Measurements from ENCODE around the gene EHBP1. TPM values are rescaled to one million over a fixed set of nuclear protein-coding genes. Genes with fewer than 3 reads are reported as not detected.
"Not testable (repeated sequence)": the region's sequence is repeated elsewhere in the genome, so short reads cannot be mapped to it uniquely, and the experiment has no call there.

Gene EHBP1
- total RNA-seq, 1 experiment from 2014 or later = 14.3 TPM

GRCh38 chr2:62687636-62688035 lies 17.9 kb upstream of the EHBP1 start:
- Histone ChIP-seq H3K9me3 (no peaks in the 10 kb centered on the region), H3K4me3 (no peak overlapping the region), H3K36me3 (no peaks in the 10 kb centered on the region), H3K27me3 (no peaks in the 10 kb centered on the region; the same call in 1 of the 2 replicates)
- DNase-seq = no peak

GRCh38 chr2:62688771-62689170 lies 16.7 kb upstream of the EHBP1 start:
- no peaks in the 10 kb centered on the region for H3K9me3 ChIP-seq
- no peaks in the 10 kb centered on the region; the same call in 1 of the 2 replicates for H3K27me3 ChIP-seq
- H3K4me3 ChIP-seq = no peak overlapping the region
- no peaks in the 10 kb centered on the region for H3K36me3 ChIP-seq
- no peak for DNase-seq

GRCh38 chr2:62691186-62691585 lies 14.3 kb upstream of the EHBP1 start:
- no peaks in the 10 kb centered on the region for H3K36me3 ChIP-seq
- no peaks in the 10 kb centered on the region; the same call in 1 of the 2 replicates for H3K27me3 ChIP-seq
- no peak for DNase-seq
- no peaks in the 10 kb centered on the region for H3K9me3 ChIP-seq
- H3K4me3 ChIP-seq = no peak overlapping the region

GRCh38 chr2:62692225-62692624 lies 13.3 kb upstream of the EHBP1 start:
- no peaks in the 10 kb centered on the region for H3K9me3 ChIP-seq
- no peaks in the 10 kb centered on the region for H3K36me3 ChIP-seq
- no peak overlapping the region for H3K4me3 ChIP-seq
- DNase-seq = no peak
- H3K27me3 ChIP-seq = no peaks in the 10 kb centered on the region; the same call in 1 of the 2 replicates

- no peak for DNase-seq
- Histone ChIP-seq H3K9me3 (no peaks in the 10 kb centered on the region), H3K27me3 (no peaks in the 10 kb centered on the region), H3K36me3 (no peaks in the 10 kb centered on the region), H3K4me3 (no peak overlapping the region)
These were observed 6.9 kb upstream of the EHBP1 start for GRCh38 chr2:62698653-62699052.

- peak overlapping the region; percentile 73 for H3K4me3 ChIP-seq
- H3K27me3 ChIP-seq = no peaks in the 10 kb centered on the region
- H3K36me3 ChIP-seq = peaks cover 27% of the 10 kb centered on the region
- H3K9me3 ChIP-seq = peaks cover 4% of the 10 kb centered on the region
- DNase-seq = no peak
These were observed 883 bp upstream of the EHBP1 start for GRCh38 chr2:62704654-62705006.

- Histone ChIP-seq H3K27me3 (no peaks in the 10 kb centered on the region), H3K4me3 (peak overlapping the region; percentile 73), H3K36me3 (peaks cover 41% of the 10 kb centered on the region), H3K9me3 (peaks cover 10% of the 10 kb centered on the region)
- DNase-seq = peak; percentile 68
These were observed 577 bp downstream of the EHBP1 start for GRCh38 chr2:62705859-62706720.

GRCh38 chr2:62706721-62707521 lies 1.4 kb downstream of the EHBP1 start:
- DNase-seq = no peak
- Histone ChIP-seq H3K27me3 (no peaks in the 10 kb centered on the region), H3K4me3 (peak overlapping the region; percentile 73)

GRCh38 chr2:62708751-62709150 lies 3.2 kb downstream of the EHBP1 start:
- Histone ChIP-seq H3K4me3 (no peak overlapping the region), H3K36me3 (peaks cover 56% of the 10 kb centered on the region), H3K27me3 (no peaks in the 10 kb centered on the region), H3K9me3 (peaks cover 10% of the 10 kb centered on the region)
- no peak for DNase-seq

More at GRCh38 chr2:62706721-62707521, 1.4 kb downstream of the EHBP1 start:
- Histone ChIP-seq H3K36me3 (peaks cover 45% of the 10 kb centered on the region), H3K9me3 (peaks cover 10% of the 10 kb centered on the region)

GRCh38 chr2:62711832-62712494 lies 6.5 kb downstream of the EHBP1 start:
- H3K4me3 ChIP-seq = no peak overlapping the region
- H3K9me3 ChIP-seq = peaks cover 10% of the 10 kb centered on the region
- H3K36me3 ChIP-seq = peaks cover 74% of the 10 kb centered on the region
- DNase-seq = no peak
- H3K27me3 ChIP-seq = no peaks in the 10 kb centered on the region

GRCh38 chr2:62713196-62713595 lies 7.7 kb downstream of the EHBP1 start:
- not testable (repeated sequence) for DNase-seq, H3K9me3 ChIP-seq, H3K27me3 ChIP-seq, H3K4me3 ChIP-seq
- peaks cover 65% of the 10 kb centered on the region for H3K36me3 ChIP-seq

- H3K27me3 ChIP-seq = no peaks in the 10 kb centered on the region
- peaks cover 10% of the 10 kb centered on the region for H3K9me3 ChIP-seq
- DNase-seq = peak; percentile 20
- peaks cover 59% of the 10 kb centered on the region for H3K36me3 ChIP-seq
- H3K4me3 ChIP-seq = no peak overlapping the region
These were observed 8.3 kb downstream of the EHBP1 start for GRCh38 chr2:62713837-62714236.

- Histone ChIP-seq H3K27me3 (no peaks in the 10 kb centered on the region), H3K36me3 (peaks cover 48% of the 10 kb centered on the region), H3K9me3 (no peaks in the 10 kb centered on the region; the same call in none of the 2 replicates), H3K4me3 (no peak overlapping the region)
- DNase-seq = no peak
These were observed 11.3 kb downstream of the EHBP1 start for GRCh38 chr2:62716768-62717167.

GRCh38 chr2:62717503-62718081 lies 12.1 kb downstream of the EHBP1 start:
- Histone ChIP-seq H3K4me3 (no peak overlapping the region), H3K36me3 (peaks cover 48% of the 10 kb centered on the region), H3K27me3 (no peaks in the 10 kb centered on the region), H3K9me3 (peaks cover 4% of the 10 kb centered on the region)
- no peak for DNase-seq

GRCh38 chr2:62718225-62718822 lies 12.8 kb downstream of the EHBP1 start:
- Histone ChIP-seq H3K9me3 (peaks cover 11% of the 10 kb centered on the region), H3K36me3 (peaks cover 51% of the 10 kb centered on the region), H3K27me3 (no peaks in the 10 kb centered on the region), H3K4me3 (no peak overlapping the region)
- no peak for DNase-seq

- Histone ChIP-seq H3K9me3 (peaks cover 16% of the 10 kb centered on the region), H3K27me3 (no peaks in the 10 kb centered on the region), H3K36me3 (peaks cover 46% of the 10 kb centered on the region), H3K4me3 (no peak overlapping the region)
- no peak for DNase-seq
These were observed 14.2 kb downstream of the EHBP1 start for GRCh38 chr2:62719757-62720156.
